ENCODE results near the gene METAP1.
"Not testable (repeated sequence)": the region's sequence is repeated elsewhere in the genome, so short reads cannot be mapped to it uniquely, and the experiment has no call there.

Gene METAP1

DNA sequence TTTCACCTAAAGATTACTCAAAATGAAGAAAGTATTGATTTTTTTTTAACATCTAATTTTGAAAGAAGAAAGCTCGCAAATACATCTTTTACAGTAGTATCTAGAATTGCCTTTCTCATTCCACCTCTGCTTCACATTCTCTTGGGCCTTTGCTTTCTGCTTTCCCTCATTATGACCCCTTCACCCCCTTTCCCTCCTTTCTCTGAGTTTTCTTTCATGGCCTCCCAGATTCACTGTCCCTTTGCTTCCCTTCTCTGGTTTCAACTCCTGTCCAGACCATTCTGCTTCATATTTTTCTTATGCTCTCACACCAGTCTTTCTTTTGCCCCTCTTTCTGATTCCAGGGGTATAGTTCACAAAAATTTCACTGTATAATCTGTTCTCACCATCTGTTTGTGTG lies 64.0 kb downstream of the METAP1 start:
- no peak for DNase-seq (ENCODE audit: low spot score)

DNA sequence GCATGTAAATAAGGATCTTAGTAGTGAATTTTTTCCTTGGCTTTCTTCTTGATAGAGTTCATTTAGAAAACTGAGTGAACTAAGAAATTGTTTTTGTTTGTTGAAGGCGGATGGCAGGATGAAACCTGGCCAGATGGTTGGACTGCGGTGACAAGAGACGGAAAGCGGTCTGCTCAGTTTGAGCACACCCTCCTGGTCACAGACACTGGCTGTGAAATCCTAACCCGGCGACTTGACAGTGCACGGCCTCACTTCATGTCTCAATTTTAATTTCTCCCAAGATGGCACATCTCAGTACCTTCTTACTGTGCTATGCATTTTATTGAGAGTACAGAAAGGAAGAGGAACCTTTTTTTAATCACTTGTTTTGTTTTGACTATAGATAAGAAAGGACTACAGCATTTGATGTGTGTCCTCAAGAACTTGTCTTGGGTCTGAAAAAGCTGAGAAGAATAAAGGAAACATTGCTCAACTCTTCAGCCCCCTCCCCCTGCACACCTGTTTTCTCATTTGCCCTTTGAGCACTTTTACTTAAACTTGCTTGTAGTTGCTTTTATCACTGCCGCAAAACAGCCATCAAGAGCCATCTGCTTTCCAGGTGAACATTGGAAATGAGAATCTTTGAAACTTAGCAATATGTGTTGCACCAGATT lies 65.7 kb downstream of the METAP1 start:
- no peak for DNase-seq (ENCODE audit: low spot score)

DNA sequence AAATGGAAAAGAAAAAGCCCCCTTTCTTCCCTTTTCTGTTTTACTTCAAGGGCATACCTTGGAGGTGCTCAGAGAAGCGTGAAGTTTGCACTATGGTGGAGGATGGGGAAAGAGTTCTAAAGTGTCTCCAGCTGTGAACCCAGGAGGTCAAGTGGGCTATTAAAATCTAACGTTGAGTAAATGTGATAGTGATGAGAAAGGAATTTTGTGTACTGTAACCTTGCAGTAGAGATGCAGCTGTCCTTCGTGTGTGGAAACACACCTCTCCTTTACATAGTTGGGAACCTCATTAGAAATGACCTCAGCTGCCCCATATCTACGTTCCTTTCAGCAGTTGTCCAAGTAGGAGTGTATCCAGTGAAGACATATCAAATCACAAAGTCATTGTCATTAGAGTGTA lies 66.6 kb downstream of the METAP1 start:
- no peak for DNase-seq (ENCODE audit: low spot score)

DNA sequence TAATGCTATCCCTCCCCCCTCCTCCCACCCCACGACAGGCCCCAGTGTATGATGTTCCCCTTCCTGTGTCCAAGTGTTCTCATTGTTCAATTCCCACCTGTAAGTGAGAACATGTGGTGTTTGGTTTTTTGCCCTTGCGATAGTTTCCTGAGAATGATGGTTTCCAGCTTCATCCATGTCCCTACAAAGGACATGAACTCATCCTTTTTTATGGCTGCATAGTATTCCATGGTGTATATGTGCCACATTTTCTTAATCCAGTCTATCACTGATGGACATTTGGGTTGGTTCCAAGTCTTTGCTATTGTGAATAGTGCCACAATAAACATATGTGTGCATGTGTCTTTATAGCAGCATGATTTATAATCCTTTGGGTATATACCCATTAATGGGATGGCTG lies 70.0 kb downstream of the METAP1 start:
- DNase-seq (ENCODE audit: low spot score): not testable (repeated sequence)

DNA sequence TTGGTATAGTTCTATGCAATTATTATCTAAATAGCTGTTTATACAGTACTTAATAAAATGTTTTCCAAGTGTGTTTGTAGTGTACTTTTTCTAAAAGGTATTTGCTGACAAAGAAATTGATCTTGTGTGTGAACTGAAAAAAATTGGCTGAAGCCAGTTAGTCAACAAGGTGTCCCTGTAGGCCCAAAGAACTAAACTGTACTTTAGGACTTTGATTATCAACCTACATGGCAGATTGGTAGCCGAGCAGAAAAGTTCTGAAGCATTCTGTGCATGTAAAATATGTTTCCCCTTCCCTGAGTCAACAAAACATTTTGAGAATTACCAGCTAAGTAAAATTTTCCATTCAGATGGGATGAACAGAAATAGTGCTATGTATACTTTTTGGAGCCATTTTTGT lies 72.1 kb downstream of the METAP1 start:
- DNase-seq (ENCODE audit: low spot score): no peak

DNA sequence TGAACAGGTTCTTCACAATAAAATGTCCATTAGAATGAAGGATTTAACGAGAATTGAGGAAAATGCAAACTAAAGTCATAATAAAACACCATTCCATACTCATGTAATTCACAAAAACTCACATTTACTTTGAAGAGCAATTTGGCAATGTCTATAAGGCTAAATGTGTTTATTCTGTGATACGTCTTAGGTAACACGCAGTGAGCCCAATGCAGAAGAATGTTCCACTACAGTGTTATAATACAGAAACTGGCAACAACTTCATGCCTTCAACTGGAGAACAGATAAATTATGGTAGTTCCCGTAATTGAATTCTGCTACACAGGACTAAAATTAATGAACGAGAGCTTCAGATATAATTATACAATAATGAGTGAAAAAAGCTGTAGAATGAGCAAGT lies 75.6 kb downstream of the METAP1 start:
- DNase-seq (ENCODE audit: low spot score): no peak

DNA sequence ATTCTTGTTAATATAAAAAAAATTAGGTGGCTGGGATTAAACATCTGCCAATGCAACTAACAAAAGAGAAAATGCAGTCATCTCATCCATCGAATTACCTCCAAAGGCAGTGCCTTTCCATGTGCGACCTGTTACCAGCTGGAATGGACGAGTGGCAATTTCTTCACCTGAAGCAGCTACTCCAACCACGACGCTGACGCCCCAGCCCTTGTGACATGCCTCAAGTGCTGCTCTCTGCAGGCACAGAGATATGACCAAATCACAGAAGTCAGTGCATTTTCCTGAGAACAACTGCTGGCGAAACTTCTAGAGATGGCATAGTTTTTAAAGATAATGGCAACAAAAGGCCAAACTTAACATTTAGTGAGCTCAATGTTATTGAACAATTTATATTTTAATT lies 79.3 kb downstream of the METAP1 start:
- DNase-seq (ENCODE audit: low spot score): no peak

DNA sequence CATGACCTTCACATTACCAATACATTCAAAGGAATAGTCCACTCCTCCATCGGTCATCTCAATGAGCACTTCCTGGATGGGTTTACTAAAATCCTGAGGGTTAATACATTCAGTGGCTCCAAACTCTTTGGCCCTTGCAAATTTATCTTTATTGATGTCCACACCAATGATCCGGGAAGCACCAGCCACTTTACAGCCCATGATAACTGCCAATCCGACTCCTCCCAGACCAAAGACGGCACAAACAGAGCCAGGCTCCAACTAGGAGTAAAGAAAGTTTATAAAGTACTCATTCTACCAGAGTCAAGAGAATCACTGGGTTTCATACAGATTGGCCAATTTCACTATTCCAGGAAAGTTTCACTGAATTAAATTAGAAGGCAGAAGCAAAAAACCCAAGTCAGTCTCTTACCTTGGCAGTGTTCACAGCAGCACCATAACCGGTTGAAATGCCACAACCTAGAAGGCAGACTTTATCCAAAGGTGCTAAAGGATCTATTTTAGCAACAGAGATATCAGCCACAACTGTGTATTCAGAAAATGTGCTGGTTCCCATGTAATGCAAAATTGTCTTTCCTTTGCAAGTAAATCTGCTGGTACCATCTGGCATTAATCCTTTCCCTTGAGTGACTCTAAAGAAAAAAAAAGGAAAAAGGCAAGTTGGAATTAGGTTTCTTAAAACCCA lies 80.9 kb downstream of the METAP1 start:
- DNase-seq (ENCODE audit: low spot score): no peak

DNA sequence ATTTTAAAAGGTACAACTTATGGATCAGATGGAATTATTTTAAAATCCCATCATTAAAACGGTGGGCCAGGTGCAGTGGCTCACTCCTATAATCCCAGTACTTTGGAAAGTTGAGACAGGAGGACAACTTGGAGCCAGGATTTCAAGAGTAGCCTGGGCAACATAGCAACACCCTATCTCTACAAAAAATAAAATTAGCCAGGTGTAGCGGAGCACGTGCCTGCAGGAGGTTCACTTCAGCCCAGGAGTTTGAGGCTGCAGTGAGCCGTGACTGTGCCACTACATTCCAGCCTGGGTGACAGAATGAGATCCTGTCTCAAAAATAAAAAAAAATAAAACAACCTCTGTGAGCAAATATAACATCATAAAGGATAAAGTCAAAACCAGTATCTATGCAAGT lies 81.7 kb downstream of the METAP1 start:
- no peak for DNase-seq (ENCODE audit: low spot score)

DNA sequence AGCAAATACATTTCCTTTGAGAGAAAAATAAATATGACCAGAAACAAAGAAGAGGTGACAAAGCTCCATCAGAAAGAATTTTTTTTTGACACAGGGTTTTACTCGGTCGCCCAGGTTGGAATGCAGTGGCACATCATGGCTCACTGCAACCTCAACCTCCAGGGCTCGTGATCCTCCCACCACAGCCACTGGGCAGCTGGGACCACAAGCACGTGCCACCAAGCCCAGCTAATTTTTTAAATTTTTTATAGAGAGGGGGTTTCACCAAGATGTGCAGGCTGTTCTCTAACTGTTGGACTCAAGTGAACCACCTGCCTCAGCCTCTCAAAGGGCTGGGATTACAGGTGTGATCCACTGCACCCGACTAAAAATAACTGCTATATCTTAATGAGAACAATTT lies 82.8 kb downstream of the METAP1 start:
- DNase-seq (ENCODE audit: low spot score): no peak

DNA sequence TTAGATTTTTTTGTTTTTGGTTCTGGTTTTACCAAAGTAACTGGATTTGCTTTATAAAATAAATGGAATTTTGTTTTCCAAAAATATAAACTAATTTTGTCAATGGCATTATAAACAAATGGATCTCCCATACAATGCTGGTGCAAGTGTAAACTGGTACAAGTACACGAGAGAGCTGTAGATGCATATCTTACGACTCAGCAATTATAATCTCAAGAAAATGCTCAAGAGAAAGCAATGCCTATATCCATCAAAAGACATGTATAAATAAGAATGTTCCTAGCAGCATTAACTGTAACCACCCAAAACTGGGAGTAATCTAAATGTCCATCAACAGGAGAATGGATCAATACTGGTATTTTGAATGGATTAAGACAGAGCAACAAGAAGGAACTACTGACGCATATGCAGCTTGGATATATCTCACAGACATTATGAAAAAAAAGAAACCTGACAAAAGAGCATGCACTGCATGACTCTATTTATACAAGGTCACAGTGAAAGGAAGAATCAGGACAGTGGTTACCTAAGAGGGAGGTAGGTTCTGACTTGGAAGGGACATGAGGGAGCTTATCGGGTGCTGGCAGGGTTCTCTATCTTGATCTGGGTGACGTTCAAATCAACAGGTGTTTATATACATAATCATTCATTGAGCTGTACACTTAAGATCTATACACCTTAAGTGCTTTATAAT lies 83.6 kb downstream of the METAP1 start:
- no peak for DNase-seq (ENCODE audit: low spot score)

DNA sequence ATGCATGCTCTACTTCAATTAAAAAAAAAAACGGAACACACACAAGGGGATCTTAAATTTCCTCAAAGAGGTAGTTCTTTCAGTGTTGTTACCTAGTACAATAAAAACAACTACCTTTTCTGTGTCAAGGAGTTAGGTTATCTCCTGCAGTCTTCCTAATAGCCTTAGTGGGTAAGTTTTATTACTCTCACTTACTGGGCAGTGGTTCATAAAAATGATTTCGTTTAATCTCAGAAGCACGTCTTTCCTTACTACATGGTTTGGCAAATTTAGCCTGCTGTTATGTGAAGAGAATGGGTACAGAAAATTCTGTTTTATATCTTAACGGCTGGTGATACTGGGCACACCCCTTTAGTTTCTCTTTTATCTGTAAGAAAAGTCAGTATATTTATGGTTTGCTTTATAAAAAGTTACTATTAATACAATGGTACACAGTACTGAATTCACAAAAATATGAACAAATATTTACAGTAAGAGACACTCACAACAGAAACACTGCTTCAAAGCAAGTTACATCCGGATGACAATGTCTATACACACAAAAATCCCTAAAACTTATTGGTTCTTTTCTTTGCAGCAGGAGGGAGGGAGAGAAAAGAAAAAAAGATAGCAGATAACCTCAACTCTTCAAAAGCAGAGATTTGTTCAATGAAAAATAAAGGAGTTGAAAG lies 84.2 kb downstream of the METAP1 start:
- DNase-seq (ENCODE audit: low spot score): no peak

DNA sequence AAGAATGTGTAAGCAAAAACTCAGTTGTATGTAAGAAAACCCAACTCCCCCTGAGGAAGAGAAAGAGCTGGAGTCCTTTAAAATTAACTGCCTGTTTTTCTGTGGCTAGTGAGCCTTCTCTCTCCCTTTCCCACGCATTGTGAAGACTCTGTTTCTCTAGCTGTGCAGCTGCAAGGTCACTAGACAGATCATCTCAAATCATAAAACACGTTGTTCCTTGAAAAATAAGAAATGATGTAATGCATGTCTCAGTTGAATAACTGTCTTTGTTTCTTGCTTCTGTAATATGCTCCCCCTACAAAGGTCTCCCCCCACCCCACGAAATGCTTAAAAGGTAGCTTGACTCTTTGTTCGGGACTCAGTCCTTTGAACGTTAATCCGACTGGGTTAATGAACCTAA lies 85.3 kb downstream of the METAP1 start:
- DNase-seq (ENCODE audit: low spot score): not testable (repeated sequence)

DNA sequence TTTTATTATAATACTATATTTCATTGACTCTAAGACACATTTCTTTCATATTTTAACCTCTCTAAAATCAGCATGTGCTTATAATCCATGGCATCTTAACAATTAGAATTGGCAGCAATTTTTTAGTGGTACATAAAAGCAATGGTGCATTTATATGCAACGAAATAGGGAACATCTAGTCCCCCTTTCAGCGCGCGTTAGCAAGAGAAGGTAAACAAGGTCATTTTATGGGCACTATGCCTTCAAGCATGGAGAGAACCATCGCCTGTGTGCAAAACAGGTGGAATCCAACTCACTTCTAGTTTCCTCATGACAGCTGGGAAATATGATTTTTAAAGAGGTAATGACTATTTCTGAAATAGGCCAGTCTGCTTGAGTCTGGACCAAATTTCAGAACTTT lies 86.7 kb downstream of the METAP1 start:
- DNase-seq (ENCODE audit: low spot score): no peak

DNA sequence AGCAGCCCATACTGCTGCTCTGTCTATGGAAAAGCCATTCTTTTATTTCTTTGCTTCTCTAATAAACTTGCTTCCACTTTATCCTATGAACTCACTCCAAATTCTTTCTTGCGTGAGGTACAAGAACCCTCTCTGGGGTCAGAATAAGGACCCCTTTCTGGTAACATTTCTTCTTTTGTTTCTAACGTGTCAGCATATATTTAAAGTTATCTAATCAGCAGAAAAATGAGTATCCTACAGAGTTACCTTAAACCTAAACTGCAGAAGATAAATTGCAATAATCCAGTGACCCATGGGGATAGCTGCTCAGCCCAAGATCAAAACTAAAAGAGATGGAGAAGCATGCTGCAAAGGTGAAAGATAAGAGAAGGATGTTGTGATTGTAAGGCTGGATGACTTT lies 89.1 kb downstream of the METAP1 start:
- no peak for DNase-seq (ENCODE audit: low spot score)

DNA sequence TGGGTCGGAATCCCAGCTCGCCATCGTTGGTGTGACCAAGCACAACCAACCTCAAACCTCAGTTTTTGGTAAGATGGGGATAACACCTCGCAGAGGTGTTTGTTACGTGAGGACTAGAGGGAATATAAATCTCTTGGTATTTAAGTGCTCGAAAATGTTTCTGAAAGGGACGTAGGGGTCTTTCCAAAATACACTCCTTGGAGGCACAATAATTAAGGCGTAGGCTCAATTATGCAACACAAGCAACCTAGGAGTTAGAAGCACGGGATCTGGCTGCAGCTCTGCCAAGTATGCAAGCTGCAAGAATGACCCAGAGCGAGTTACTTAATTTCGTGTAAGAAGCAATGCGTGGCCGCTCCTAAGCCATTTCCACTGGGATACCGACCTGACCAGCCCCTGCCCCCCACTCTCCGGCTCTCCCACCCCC lies 92.5 kb downstream of the METAP1 start:
- DNase-seq (ENCODE audit: low spot score): peak; percentile 79

DNA sequence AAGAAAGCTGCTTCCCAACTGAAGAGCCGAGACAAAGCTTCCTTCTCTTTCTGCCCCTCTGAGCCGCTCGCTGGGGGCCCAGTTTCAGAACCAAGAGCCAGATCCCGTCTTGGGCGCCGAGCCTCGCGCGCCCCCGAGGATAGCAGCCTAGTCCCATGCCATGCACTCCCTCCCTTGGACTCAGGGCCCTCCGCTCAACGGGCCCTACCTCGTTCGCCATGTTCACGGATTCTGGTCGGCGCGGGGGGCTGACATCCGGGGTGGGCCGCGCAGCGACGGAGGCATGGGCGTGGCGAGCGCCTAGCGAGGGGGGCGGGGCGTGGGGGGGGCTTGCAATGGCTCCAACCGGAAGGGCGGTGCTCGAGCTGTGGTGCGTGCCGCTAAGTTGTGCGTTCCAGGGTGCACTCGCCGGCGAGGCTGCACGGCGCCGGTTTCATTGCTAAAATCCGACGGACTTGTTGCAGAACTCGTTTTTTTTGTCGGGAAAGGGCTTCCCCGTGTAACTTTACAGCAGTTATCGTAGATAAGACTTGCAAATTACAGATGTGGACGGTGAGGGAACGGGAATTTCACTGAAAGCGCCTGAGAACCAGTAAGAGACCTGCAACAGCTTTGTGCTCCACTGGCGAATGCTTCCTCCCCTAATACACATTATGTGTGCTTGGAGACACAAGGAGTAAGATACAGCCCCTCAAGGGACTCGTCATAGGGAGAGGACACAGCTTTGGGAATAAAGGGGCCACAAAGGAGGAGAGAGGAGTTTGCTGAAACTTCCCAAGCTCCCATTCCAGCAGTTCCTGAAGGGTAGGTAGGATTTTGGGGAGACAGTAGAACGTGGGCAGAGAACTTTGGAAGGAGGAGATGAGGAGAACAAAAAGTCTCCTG lies 93.2 kb downstream of the METAP1 start, which contains the start of gene ADH5:
Gene ADH5 (minus strand): TSS at position 308 of the 885 bp plus-strand sequence. CDS start 88 bp downstream, at position 220.
- peak; percentile 74 for DNase-seq (ENCODE audit: low spot score)

DNA sequence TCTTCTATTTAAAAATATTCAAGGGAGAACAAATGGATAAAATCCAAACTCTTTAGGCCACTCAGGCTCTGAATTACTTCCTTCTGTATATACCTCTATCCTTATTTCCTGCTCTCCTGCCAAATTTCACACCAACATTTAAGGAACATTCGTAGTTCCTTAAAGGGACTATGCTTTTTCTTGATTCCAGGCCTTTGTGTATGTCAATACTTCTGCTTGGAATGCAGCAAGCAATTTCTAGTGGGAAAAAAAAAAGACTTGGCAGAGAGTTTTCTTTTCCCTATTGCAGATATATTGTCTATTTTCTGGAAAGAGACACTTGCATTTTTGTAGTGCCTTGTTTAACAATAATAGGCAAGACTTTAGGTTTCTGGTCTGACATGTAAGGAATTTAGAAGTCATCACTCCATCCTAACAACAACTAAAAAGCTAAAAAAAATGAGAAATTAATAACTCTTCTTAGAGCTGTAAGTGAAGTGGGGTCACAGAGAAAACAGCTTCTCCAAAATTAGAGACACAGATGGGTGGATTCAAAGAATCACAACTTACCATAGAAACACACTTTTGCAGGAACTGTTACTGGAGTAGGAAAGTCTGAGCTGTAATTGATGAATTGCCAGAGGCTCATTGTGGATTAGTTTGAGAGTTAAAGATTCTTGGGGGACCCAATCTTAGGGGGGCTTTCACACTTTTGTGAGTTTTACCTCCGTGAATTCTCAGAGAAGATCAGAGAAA lies 95.1 kb downstream of the METAP1 start:
- DNase-seq (ENCODE audit: low spot score): no peak

DNA sequence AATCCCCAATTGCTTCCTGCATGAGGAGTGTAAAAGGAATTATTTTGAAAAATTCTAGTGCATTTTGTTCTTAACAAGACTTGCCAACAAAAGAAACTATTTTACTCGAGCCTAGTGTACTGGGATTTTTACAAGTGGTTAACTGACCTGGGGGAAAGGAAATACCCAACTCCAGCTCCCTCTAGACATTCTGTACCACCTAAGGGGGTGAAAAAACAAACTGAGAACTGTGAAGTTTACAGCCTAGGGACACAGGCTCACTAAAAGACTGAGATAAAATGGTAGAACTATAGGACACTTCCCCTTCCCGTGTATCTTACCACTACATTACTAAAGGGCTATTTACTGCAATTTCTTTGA lies 95.7 kb downstream of the METAP1 start:
- no peak for DNase-seq (ENCODE audit: low spot score)

DNA sequence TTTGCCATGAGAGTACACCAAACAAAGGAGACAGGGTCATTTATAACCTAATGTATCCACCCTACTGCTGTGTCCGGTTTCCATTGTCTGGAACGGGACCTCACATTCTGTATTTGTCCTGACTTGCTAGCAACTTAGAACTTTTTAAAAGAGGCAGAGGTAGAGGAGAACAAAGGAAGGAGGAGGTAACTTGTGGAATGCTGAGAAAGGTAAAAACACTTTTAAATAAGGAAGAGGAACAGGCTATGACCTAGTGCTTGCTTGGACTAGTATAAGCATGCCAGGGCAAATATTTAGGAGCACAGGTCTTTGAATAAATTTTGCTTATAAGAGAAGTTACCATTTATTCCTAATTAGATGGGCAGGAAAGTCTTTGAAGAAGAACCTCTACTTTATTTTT lies 96.3 kb downstream of the METAP1 start:
- not testable (repeated sequence) for DNase-seq (ENCODE audit: low spot score)

DNA sequence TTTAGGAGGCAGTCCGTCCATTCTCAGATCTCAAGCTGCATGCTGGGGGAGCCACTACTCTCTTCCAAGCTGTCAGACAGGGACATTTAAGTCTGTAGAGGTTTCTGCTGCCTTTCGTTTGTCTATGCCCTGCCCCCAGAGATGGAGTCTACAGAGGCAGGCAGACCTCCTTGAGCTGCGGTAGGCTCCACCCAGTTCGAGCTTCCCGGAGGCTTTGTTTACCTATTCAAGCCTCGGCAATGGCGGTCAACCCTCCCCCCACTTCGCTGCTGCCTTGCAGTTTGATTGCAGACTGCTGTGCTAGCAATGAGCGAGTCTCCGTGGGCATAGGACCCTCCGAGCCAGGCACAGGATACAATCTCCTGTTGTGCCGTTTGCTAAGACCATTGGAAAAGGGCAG lies 103.8 kb downstream of the METAP1 start:
- no peak for DNase-seq (ENCODE audit: low spot score)

Measured in pons (tissue), 1 donor.